ENCODE measurements around the gene TH. TPM values are rescaled to one million over a fixed set of nuclear protein-coding genes. Genes with fewer than 3 reads are reported as not detected.

The TH gene
- total and polyA plus RNA-seq, 2 donors from 2014 or later: not detected

GRCh38 chr11:2136209-2136951 is 35.2 kb downstream of the TH start:
- peak in 3 of 5 donors; percentile 47 to 70 (median 69) for DNase-seq
- no peak for FAIRE-seq

GRCh38 chr11:2135648-2136201 is 35.9 kb downstream of the TH start:
- no peak for TF ChIP-seq CTCF (IDR thresholded peaks at IDR 0.05; ENCODE audit: borderline replicate concordance, extremely low read depth, insufficient read depth)
- FAIRE-seq (no peak), DNase-seq (peak in 3 of 5 donors; percentile 39 to 74 (median 50))
- peaks cover 2% of the 10 kb centered on the region for H3K27me3 ChIP-seq (ENCODE audit: control insufficient read depth, insufficient read depth, low read length)
- H3K4me1 ChIP-seq (ENCODE audit: control insufficient read depth in 2 of 3, insufficient read depth in 2 of 3, low read depth in 1 of 3, low read length in 3 of 3): peaks cover 0 to 3% (median 0%) of the 10 kb centered on the region in 3 donors
- no peak overlapping the region for H3K9ac ChIP-seq (ENCODE audit: low read length in 3 of 3)
- peaks cover 0 to 3% (median 0%) of the 10 kb centered on the region in 3 donors for H3K9me3 ChIP-seq (ENCODE audit: control insufficient read depth in 2 of 3, insufficient read depth in 1 of 3, low read length in 3 of 3)
- peaks cover 0 to 8% (median 0%) of the 10 kb centered on the region in 3 donors for H3K36me3 ChIP-seq (ENCODE audit: control insufficient read depth in 2 of 3, insufficient read depth in 3 of 3, low read length in 3 of 3)
- H3K27ac ChIP-seq (ENCODE audit: low read depth in 2 of 2, low read length in 2 of 2): no peak overlapping the region
- peak overlapping the region in 1 of 3 donors; percentile 34 for H3K4me3 ChIP-seq (ENCODE audit: low read length in 3 of 3)
- intact Hi-C loops (cut with DNase I): no loop called here

More at GRCh38 chr11:2136209-2136951, 35.2 kb downstream of the TH start:
- H3K4me1 ChIP-seq (ENCODE audit: control insufficient read depth in 2 of 3, insufficient read depth in 2 of 3, low read depth in 1 of 3, low read length in 3 of 3): peaks cover 0 to 3% (median 0%) of the 10 kb centered on the region in 3 donors
- peaks cover 0 to 6% (median 0%) of the 10 kb centered on the region in 3 donors for H3K36me3 ChIP-seq (ENCODE audit: control insufficient read depth in 2 of 3, insufficient read depth in 3 of 3, low read length in 3 of 3)
- no peak for TF ChIP-seq CTCF (IDR thresholded peaks at IDR 0.05; ENCODE audit: borderline replicate concordance, extremely low read depth, insufficient read depth)
- peaks cover 6% of the 10 kb centered on the region for H3K27me3 ChIP-seq (ENCODE audit: control insufficient read depth, insufficient read depth, low read length)
- peak overlapping the region in 1 of 3 donors; percentile 34 for H3K4me3 ChIP-seq (ENCODE audit: low read length in 3 of 3)
- H3K9ac ChIP-seq (ENCODE audit: low read length in 3 of 3): peak overlapping the region in 1 of 3 donors; percentile 11
- peaks cover 0 to 3% (median 0%) of the 10 kb centered on the region in 3 donors for H3K9me3 ChIP-seq (ENCODE audit: control insufficient read depth in 2 of 3, insufficient read depth in 1 of 3, low read length in 3 of 3)
- intact Hi-C loops (cut with DNase I): no loop called here
- no peak overlapping the region for H3K27ac ChIP-seq (ENCODE audit: low read depth in 2 of 2, low read length in 2 of 2)

GRCh38 chr11:2135018-2135569 is 36.5 kb downstream of the TH start:
- FAIRE-seq (no peak), DNase-seq (peak in 2 of 5 donors; percentile 54 to 61)
- intact Hi-C loops (cut with DNase I): no loop called here
- Histone ChIP-seq H3K27ac (ENCODE audit: low read depth in 2 of 2, low read length in 2 of 2) (no peak overlapping the region), H3K27me3 (ENCODE audit: control insufficient read depth, insufficient read depth, low read length) (peaks cover 2% of the 10 kb centered on the region), H3K4me3 (ENCODE audit: low read length in 3 of 3) (peak overlapping the region in 1 of 3 donors; percentile 6), H3K9ac (ENCODE audit: low read length in 3 of 3) (no peak overlapping the region), H3K36me3 (ENCODE audit: control insufficient read depth in 2 of 3, insufficient read depth in 3 of 3, low read length in 3 of 3) (peaks cover 0 to 8% (median 0%) of the 10 kb centered on the region in 3 donors), H3K4me1 (ENCODE audit: control insufficient read depth in 2 of 3, insufficient read depth in 2 of 3, low read depth in 1 of 3, low read length in 3 of 3) (peaks cover 0 to 3% (median 0%) of the 10 kb centered on the region in 3 donors), H3K9me3 (ENCODE audit: control insufficient read depth in 2 of 3, insufficient read depth in 1 of 3, low read length in 3 of 3) (peaks cover 0 to 3% (median 0%) of the 10 kb centered on the region in 3 donors)
- no peak for TF ChIP-seq CTCF (IDR thresholded peaks at IDR 0.05; ENCODE audit: borderline replicate concordance, extremely low read depth, insufficient read depth)
